IMR-90 (cell line): Measurements from ENCODE around the gene NOXRED1. TPM values are rescaled to one million over a fixed set of nuclear protein-coding genes. Genes with fewer than 3 reads are reported as not detected.

Experiments used
- ATAC-seq: fragments of 200-7000 bp; cut with Tn5 transposase; 2 replicates; pipeline ENCODE4 v1.9.1; 2020; ENCODE audit warnings: low read depth, mild to moderate bottlenecking, moderate library complexity
- BruUV-seq: library from RNA; stranded (reverse); fragments of 400-500 nt; replicated peaks from 2 replicates; lab custom pipeline; 2021; lab: Mats Ljungman, UMichigan
- CTCF ChIA-PET: fragments of 300-600 bp; formaldehyde crosslinking; extraction: SDS; loops from one replicate; lab custom pipeline; 2021; ENCODE audit warnings: antibody characterized with exemption; lab: Yijun Ruan, JAX
- POLR2A ChIA-PET: fragments of 300-600 bp; sonication (Branson Sonifier 250); formaldehyde crosslinking; loops from one replicate; lab custom pipeline; 2022; ENCODE audit warnings: antibody characterized with exemption; ENCODE audit not compliant: unreplicated experiment; lab: Charles Lee
- DNase-seq: peaks from one replicate; pipeline ENCODE4 v3.0.0; 2013
- H2AFZ ChIP-seq: replicated peaks from 2 replicates; pipeline ENCODE3; 2013; ENCODE audit warnings: low read length, mild to moderate bottlenecking; ENCODE audit not compliant: poor library complexity
- H2AK5ac ChIP-seq: 2 replicates; pipeline ENCODE4 v1.6.1; 2013; ENCODE audit warnings: low read depth, low read length, inconsistent platforms
- H2AK9ac ChIP-seq: replicated peaks from 2 replicates; pipeline ENCODE3; 2013; ENCODE audit warnings: mild to moderate bottlenecking, low read depth, low read length, moderate library complexity; ENCODE audit not compliant: poor library complexity
- H2BK120ac ChIP-seq: 2 replicates; pipeline ENCODE4 v1.6.1; 2013; ENCODE audit warnings: low read depth, low read length, inconsistent platforms
- H2BK15ac ChIP-seq: 3 replicates; pipeline ENCODE4 v1.6.1; 2013; ENCODE audit warnings: low read depth, low read length, inconsistent platforms
- H2BK20ac ChIP-seq: 2 replicates; pipeline ENCODE4 v1.6.1; 2013; ENCODE audit warnings: low read depth, mild to moderate bottlenecking, inconsistent platforms, low read length, moderate library complexity
- H2BK5ac ChIP-seq: 2 replicates; pipeline ENCODE4 v1.6.1; 2013; ENCODE audit warnings: mild to moderate bottlenecking, low read depth, low read length, inconsistent platforms; ENCODE audit not compliant: poor library complexity, severe bottlenecking
- H3K14ac ChIP-seq: replicated peaks from 2 replicates; pipeline ENCODE4 v1.6.1; 2013; ENCODE audit warnings: low read depth, low read length, inconsistent platforms
- H3K18ac ChIP-seq: 2 replicates; pipeline ENCODE4 v1.6.1; 2013; ENCODE audit warnings: low read depth, low read length, control low read depth
- H3K23ac ChIP-seq: 2 replicates; pipeline ENCODE4 v1.6.1; 2013; ENCODE audit warnings: low read depth, low read length, inconsistent platforms
- H3K27ac ChIP-seq: 2 replicates; pipeline ENCODE4 v1.5.1; 2013; ENCODE audit warnings: mild to moderate bottlenecking, control low read depth, low read length; ENCODE audit not compliant: insufficient read depth
- H3K27me3 ChIP-seq: 2 replicates; pipeline ENCODE4 v1.6.1; 2013; ENCODE audit warnings: low read length; ENCODE audit not compliant: control insufficient read depth, insufficient read depth
- H3K36me3 ChIP-seq: 2 replicates; pipeline ENCODE4 v1.6.1; 2013; ENCODE audit warnings: low read length, mixed read lengths; ENCODE audit not compliant: control insufficient read depth, insufficient read depth
- H3K4ac ChIP-seq: 2 replicates; pipeline ENCODE4 v1.6.1; 2013; ENCODE audit warnings: low read depth, low read length, inconsistent platforms
- H3K4me1 ChIP-seq: 2 replicates; pipeline ENCODE4 v1.6.1; 2013; ENCODE audit warnings: low read length, mixed read lengths; ENCODE audit not compliant: control insufficient read depth, insufficient read depth
- H3K4me2 ChIP-seq: 2 replicates; pipeline ENCODE4 v1.6.1; 2013; ENCODE audit warnings: low read depth, mild to moderate bottlenecking, control low read depth, low read length, moderate library complexity
- H3K4me3 ChIP-seq: 2 replicates; pipeline ENCODE4 v1.5.1; 2013; ENCODE audit warnings: low read depth, mild to moderate bottlenecking, control low read depth, low read length, moderate library complexity; ENCODE audit not compliant: insufficient read depth
- H3K56ac ChIP-seq: 2 replicates; pipeline ENCODE4 v1.6.1; 2013; ENCODE audit warnings: low read length, inconsistent platforms; ENCODE audit not compliant: insufficient read depth; ENCODE audit errors: extremely low read depth
- H3K79me1 ChIP-seq, 2 experiments: 2 replicates each; pipeline ENCODE4 v1.6.1; 2013; ENCODE audit warnings: low read length in 2 of 2, inconsistent platforms in 1 of 2, low read depth in 1 of 2
- H3K9ac ChIP-seq: 2 replicates; pipeline ENCODE4 v1.6.1; 2013; ENCODE audit warnings: low read depth, low read length, control low read depth
- H3K9me1 ChIP-seq: 2 replicates; pipeline ENCODE4 v1.6.1; 2013; ENCODE audit warnings: low read length, inconsistent platforms; ENCODE audit not compliant: insufficient read depth
- H3K9me3 ChIP-seq: 2 replicates; pipeline ENCODE4 v1.6.1; 2013; ENCODE audit warnings: low read length; ENCODE audit not compliant: control insufficient read depth, insufficient read depth
- H4K20me1 ChIP-seq: 2 replicates; pipeline ENCODE4 v1.6.1; 2013; ENCODE audit warnings: low read length, inconsistent platforms; ENCODE audit not compliant: insufficient read depth
- H4K5ac ChIP-seq: 2 replicates; pipeline ENCODE4 v1.6.1; 2013; ENCODE audit warnings: mild to moderate bottlenecking, low read depth, low read length, control low read depth
- H4K8ac ChIP-seq, 2 experiments: 2 replicates each; pipeline ENCODE4 v1.6.1; 2013; ENCODE audit warnings: low read depth in 2 of 2, low read length in 2 of 2, control low read depth in 1 of 2, inconsistent platforms in 1 of 2
- H4K91ac ChIP-seq: 2 replicates; pipeline ENCODE4 v1.6.1; 2013; ENCODE audit warnings: low read depth, low read length, inconsistent platforms; ENCODE audit not compliant: insufficient read depth
- MAFK ChIP-seq: IDR thresholded peaks from 2 replicates; pipeline ENCODE4 v1.6.1; 2012; ENCODE audit warnings: low read depth, low read length, improper control_type of control experiment
- MXI1 ChIP-seq: IDR thresholded peaks from 2 replicates; pipeline ENCODE4 v1.6.1; 2012; ENCODE audit warnings: low read depth, mild to moderate bottlenecking, low read length, moderate library complexity, borderline replicate concordance
- RFX5 ChIP-seq: IDR thresholded peaks from 2 replicates; pipeline ENCODE4 v1.8.0; 2012; ENCODE audit warnings: low read depth, mild to moderate bottlenecking, low read length, moderate library complexity
- WGBS, 2 experiments: methylation state at CpG; one replicate each; pipeline versions ENCODE4 v1.1.5 to v1.1.7; 2013; ENCODE audit warnings: missing lambda C conversion rate in 2 of 2; ENCODE audit not compliant: insufficient read length in 1 of 2; ENCODE audit errors: extremely low coverage in 2 of 2; 5-methylcytosine and 5-hydroxymethylcytosine counted together
- dilution Hi-C: fragments of 300-500 bp; cut with HindIII; formaldehyde crosslinking; loops from one replicate; pipeline ENCODE4 v1.14.3; 2018; ENCODE audit warnings: low sequenced_read_pairs; ENCODE audit not compliant: unreplicated experiment
- in situ Hi-C: fragments of 300-500 bp; cut with MboI; formaldehyde crosslinking; loops from 3 replicates; pipeline ENCODE4 v1.14.3; 2019; ENCODE audit warnings: low sequenced_read_pairs, inconsistent platforms, mixed read lengths
- intact Hi-C: fragments of 100-400 bp; cut with micrococcal nuclease; formaldehyde crosslinking; loops from 2 replicates; pipeline ENCODE4 v1.10.0; 2022
- polyA plus RNA-seq, 3 experiments: library from polyadenylated mRNA; depleted of rRNA; stranded (reverse); fragments of >200 nt; gene quantifications; 2 replicates each; pipeline ENCODE4 v1.2.3, GENCODE V29; 2012; ENCODE audit warnings: low replicate concordance in 1 of 3
- total RNA-seq: library from RNA; depleted of rRNA; stranded (reverse); fragments of >200 nt; gene quantifications from 2 replicates; pipeline ENCODE4 v1.2.3, GENCODE V29; 2012

NOXRED1 gene
- total and polyA plus RNA-seq, 2 of the 4 experiments (the other 2 are of a cell fraction) = under 0.01 to 0.14 TPM

DNA sequence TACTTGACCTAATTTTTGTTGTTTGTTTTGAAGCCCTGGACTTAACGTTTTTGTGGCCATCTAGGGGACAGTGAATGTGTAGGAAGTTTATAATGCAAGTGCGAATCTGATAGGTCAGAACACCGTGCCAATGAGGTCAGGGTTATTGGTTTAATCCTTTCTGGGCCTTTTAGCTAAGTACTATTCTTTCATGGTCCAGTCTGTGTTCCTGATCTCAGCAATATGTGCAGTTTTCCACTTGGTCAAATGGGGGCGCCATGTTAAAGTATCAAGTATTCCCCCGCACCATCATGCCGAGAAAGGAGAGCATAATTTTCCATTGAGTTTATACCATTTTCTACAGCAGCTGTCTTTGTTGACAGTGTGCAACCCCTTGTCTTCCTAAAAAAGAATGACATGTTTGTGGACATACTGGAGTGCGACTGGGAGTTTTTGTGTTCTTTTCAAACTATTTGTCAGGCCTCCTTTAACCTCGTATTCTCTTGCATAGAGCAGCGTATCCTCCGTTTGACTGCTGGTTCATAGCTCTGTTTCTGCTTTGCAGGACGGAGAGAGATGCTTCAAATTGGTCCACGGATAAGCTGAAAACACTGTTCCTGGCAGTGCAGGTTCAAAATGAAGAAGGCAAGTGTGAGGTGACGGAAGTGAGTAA, 35.9 kb upstream of the NOXRED1 start (continued):
- no peak for TF ChIP-seq MXI1
- TF ChIP-seq MAFK = no peak

DNA sequence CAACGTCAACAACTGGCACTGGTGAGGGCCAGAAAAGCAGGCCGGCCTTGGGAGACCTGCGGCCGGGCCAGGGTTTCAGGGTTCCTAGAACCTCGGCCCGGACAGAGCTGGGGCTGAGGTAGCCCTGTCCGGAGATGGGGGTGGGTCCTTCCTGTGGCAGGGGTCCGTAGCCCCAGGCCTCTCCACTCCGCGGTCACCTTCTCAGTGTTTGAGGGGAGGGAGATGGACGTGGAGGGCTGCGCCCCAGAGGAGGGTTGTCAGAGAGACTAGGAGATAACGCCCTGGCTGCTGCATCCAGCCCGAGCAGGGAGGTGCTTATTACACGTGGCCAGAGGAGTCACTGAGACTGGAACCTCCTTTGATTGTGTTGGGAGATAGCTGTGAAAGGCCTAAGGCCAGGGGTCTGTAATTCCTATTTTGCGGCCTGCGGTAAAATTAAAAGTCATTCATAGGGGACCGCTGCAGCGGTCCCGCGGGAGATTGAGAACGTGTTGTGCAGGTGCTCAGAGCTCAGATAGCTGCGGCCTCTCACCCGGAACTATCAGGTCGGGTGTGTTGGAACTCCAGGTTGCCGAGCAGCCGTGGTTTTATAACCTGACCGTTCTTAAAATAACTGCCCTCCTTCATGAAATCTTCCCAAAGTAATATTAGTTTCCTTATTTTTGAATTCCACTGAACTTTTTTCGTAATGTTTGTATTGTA, 35.1 kb upstream of the NOXRED1 start:
- peak overlapping the region; percentile 99 for H2AFZ ChIP-seq
- H4K20me1 ChIP-seq = peaks cover 14% of the 10 kb centered on the region; the same call in 1 of the 2 replicates
- peak; percentile 9 for ATAC-seq
- dilution Hi-C loops (no loop called here), intact Hi-C loops (loop anchor here (1.0 to 10.0 kb wide), 4 partner anchors 136 to 344 kb away; partner anchors contain the start of genes ADCK1, GSTZ1 and POMT2), in situ Hi-C loops (no loop called here)
- H4K5ac ChIP-seq = no peak overlapping the region
- peaks cover 2% of the 10 kb centered on the region; the same call in 1 of the 2 replicates for H3K9me1 ChIP-seq
- peak overlapping the region; percentile 52 for H2BK5ac ChIP-seq
- peak; percentile 18 for DNase-seq
- H3K23ac ChIP-seq = peak overlapping the region; percentile 75
- peak overlapping the region; percentile 27; the same call in 1 of the 2 replicates for H4K91ac ChIP-seq
- peak overlapping the region; percentile 84 for H2AK9ac ChIP-seq
- no peak for TF ChIP-seq RFX5
- peak; percentile 90 for TF ChIP-seq MXI1
- H3K79me1 ChIP-seq = peaks cover 18 to 53% of the 10 kb centered on the region in 2 experiments; a peak in 3 of 4 replicates
- peak overlapping the region; percentile 7; the same call in 1 of the 2 replicates for H2AK5ac ChIP-seq
- H3K9me3 ChIP-seq = no peaks in the 10 kb centered on the region
- BruUV-seq = no TSS peak
- H3K9ac ChIP-seq = peak overlapping the region; percentile 96
- peak overlapping the region; percentile 41 to 81; a peak in 3 of 4 replicates for H4K8ac ChIP-seq
- no peak overlapping the region for H2BK120ac ChIP-seq
- peak overlapping the region; percentile 83 for H3K4ac ChIP-seq
- peaks cover 23% of the 10 kb centered on the region for H3K36me3 ChIP-seq
- peaks cover 3% of the 10 kb centered on the region for H3K4me1 ChIP-seq
- H3K4me2 ChIP-seq = peak overlapping the region; percentile 95
- no peaks in the 10 kb centered on the region for H3K27me3 ChIP-seq
- H3K56ac ChIP-seq = peak overlapping the region; percentile 61; the same call in 1 of the 2 replicates
- H3K18ac ChIP-seq = no peak overlapping the region
- no peak overlapping the region for H2BK20ac ChIP-seq
- no peak overlapping the region for H2BK15ac ChIP-seq
- H3K27ac ChIP-seq = peak overlapping the region; percentile 92
- CTCF ChIA-PET = interaction anchor here (0.5 to 1.3 kb wide), 7 partner anchors 10 to 237 kb away, joined by 3 to 8 read pairs (median 3); no protein-coding TSS in a partner anchor
- peak overlapping the region; percentile 65; the same call in 1 of the 2 replicates for H3K14ac ChIP-seq
- WGBS, 2 experiments = 0% methylated on average over 4 of the region's 29 CpGs; no CpG with 5 or more reads in 1 of the 2 experiments
- peak overlapping the region; percentile 60 for H3K4me3 ChIP-seq
- POLR2A ChIA-PET = interaction anchor here (1.0 kb wide), 1 partner anchor 137 kb away, joined by 3 read pairs; the partner anchor contains the start of gene GSTZ1
